ENCODE data around the gene IGF2. TPM values are rescaled to one million over a fixed set of nuclear protein-coding genes. Genes with fewer than 3 reads are reported as not detected.

IGF2 gene
- total and polyA plus RNA-seq, 2 donors (not counting 3 experiments of a cell fraction or from before 2014, with no cell fraction given), result 5.7 to 21.0 TPM

GRCh38 chr11:2163428-2163978 is 24.3 kb upstream of the IGF2 start:
- no TSS peak for BruUV-seq (replicated peaks)
- Histone ChIP-seq H3K9me3 (replicated peaks; ENCODE audit: control insufficient read depth, insufficient read depth, low read length) (no peaks in the 10 kb centered on the region), H2AFZ (ENCODE audit: low read depth, low read length) (no peak overlapping the region), H3K9me1 (replicated peaks; ENCODE audit: control insufficient read depth, extremely low read depth, insufficient read depth, low read length) (no peaks in the 10 kb centered on the region), H3K4me3 (replicated peaks in 1 of 3; ENCODE audit: insufficient read depth in 1 of 3, low read depth in 1 of 3, low read length in 3 of 3) (no peak overlapping the region), H3K27ac (ENCODE audit: insufficient read depth, low read depth, low read length) (no peak overlapping the region), H3K27me3 (ENCODE audit: control insufficient read depth in 2 of 2, insufficient read depth in 2 of 2, low read length in 2 of 2) (no peaks in the 10 kb centered on the region), H3K79me2 (ENCODE audit: control insufficient read depth, insufficient read depth, low read length) (no peaks in the 10 kb centered on the region), H3K4me2 (ENCODE audit: insufficient read depth, low read length) (no peak overlapping the region), H4K20me1 (replicated peaks; ENCODE audit: control insufficient read depth, extremely low read depth, insufficient read depth, low read length) (no peaks in the 10 kb centered on the region), H3K4me1 (ENCODE audit: control insufficient read depth, extremely low read depth, insufficient read depth, low read length) (no peaks in the 10 kb centered on the region), H3K36me3 (ENCODE audit: control insufficient read depth in 2 of 2, extremely low read depth in 1 of 2, insufficient read depth in 2 of 2, low read length in 2 of 2) (no peaks in the 10 kb centered on the region), H3K9ac (replicated peaks; ENCODE audit: extremely low read depth, insufficient read depth, low read length) (no peak overlapping the region)
- ChIA-PET CTCF (interaction anchor here (0.6 to 1.5 kb wide), 5 partner anchors 12 to 524 kb away, joined by 3 to 5 read pairs (median 4); no protein-coding TSS in a partner anchor), POLR2A (no interaction called here)
- TF ChIP-seq JUN (IDR thresholded peaks at IDR 0.05; ENCODE audit: borderline replicate concordance, insufficient read depth, insufficient read length, low read depth) (no peak), MAX (IDR thresholded peaks at IDR 0.05; ENCODE audit: insufficient read depth, insufficient read length) (no peak), POLR2A (IDR thresholded peaks at IDR 0.05; ENCODE audit: low read depth, low read length) (no peak), EZH2 (IDR thresholded peaks at IDR 0.05; ENCODE audit: borderline replicate concordance, low read depth, low read length, severe bottlenecking) (no peak), CTCF (IDR thresholded peaks at IDR 0.05; ENCODE audit: extremely low read depth in 1 of 2, insufficient read depth in 1 of 2, low read depth in 1 of 2, low read length in 2 of 2) (no peak), POLR2AphosphoS5 (IDR thresholded peaks at IDR 0.05; ENCODE audit: insufficient read depth, low read depth, low read length) (no peak), GATA2 (IDR thresholded peaks at IDR 0.05; ENCODE audit: insufficient read depth, insufficient read length, low read depth, low read length) (no peak), FOS (IDR thresholded peaks at IDR 0.05; ENCODE audit: borderline replicate concordance, insufficient read depth, low read length) (no peak), MYC (IDR thresholded peaks at IDR 0.05; ENCODE audit: low read depth, low read length) (no peak)
- FAIRE-seq (no peak), DNase-seq (ENCODE audit: low read depth, low spot score) (no peak)
- dilution Hi-C loops (cut with MboI; ENCODE audit: extremely low pct_ligation_motif_present, low sequenced_read_pairs) (no loop called here), intact Hi-C loops (cut with micrococcal nuclease) (no loop called here)
